PFSK-1 (cell line): Measurements from ENCODE around the gene THSD4.

Experiments used
- FOXP2 ChIP-seq: optimal IDR thresholded peaks from 2 replicates; pipeline ENCODE3; 2011; ENCODE audit warnings: borderline replicate concordance, control low read depth, inconsistent platforms; ENCODE audit not compliant: insufficient read depth; ENCODE audit errors: extremely low read length, extremely low read depth
- POLR2AphosphoS5 ChIP-seq: IDR thresholded peaks from 2 replicates; pipeline ENCODE4 v1.6.1; 2012; ENCODE audit warnings: low read depth, mild to moderate bottlenecking, control low read depth, low read length, moderate library complexity
- REST ChIP-seq, 2 experiments: IDR thresholded peaks; 2 replicates each; pipeline versions ENCODE4 v1.6.1 to v1.8.0; 2011 to 2012; ENCODE audit warnings: low read depth in 2 of 2, low read length in 2 of 2, control low read depth in 1 of 2, inconsistent platforms in 1 of 2, mild to moderate bottlenecking in 1 of 2, moderate library complexity in 1 of 2; ENCODE audit not compliant: insufficient read depth in 1 of 2
- SIN3A ChIP-seq: IDR thresholded peaks from 2 replicates; pipeline ENCODE4 v1.6.1; 2012; ENCODE audit warnings: mild to moderate bottlenecking, low read length, moderate library complexity, borderline replicate concordance; ENCODE audit not compliant: insufficient read depth
- TAF1 ChIP-seq: IDR thresholded peaks from 2 replicates; pipeline ENCODE4 v1.6.1; 2012; ENCODE audit warnings: low read length, control low read depth, borderline replicate concordance; ENCODE audit not compliant: insufficient read depth

Gene THSD4

GRCh38 chr15:71149646-71150557, 34.6 kb downstream of the THSD4 start:
- TF ChIP-seq FOXP2 (no peak), SIN3A (no peak), POLR2AphosphoS5 (no peak), REST (IDR thresholded peaks at IDR 0.05; ENCODE audit: insufficient read depth in 1 of 2, low read depth in 2 of 2, low read length in 2 of 2) (no peak), TAF1 (no peak)

GRCh38 chr15:71151081-71151480, 35.8 kb downstream of the THSD4 start:
- TF ChIP-seq POLR2AphosphoS5 (no peak), TAF1 (no peak), FOXP2 (no peak), SIN3A (no peak), REST (IDR thresholded peaks at IDR 0.05; ENCODE audit: insufficient read depth in 1 of 2, low read depth in 2 of 2, low read length in 2 of 2) (no peak)

GRCh38 chr15:71152542-71152941, 37.3 kb downstream of the THSD4 start:
- TF ChIP-seq REST (IDR thresholded peaks at IDR 0.05; ENCODE audit: insufficient read depth in 1 of 2, low read depth in 2 of 2, low read length in 2 of 2), result no peak
- no peak for TF ChIP-seq TAF1
- no peak for TF ChIP-seq SIN3A
- no peak for TF ChIP-seq POLR2AphosphoS5
- no peak for TF ChIP-seq FOXP2

GRCh38 chr15:71153823-71154524, 38.7 kb downstream of the THSD4 start:
- TF ChIP-seq FOXP2 (no peak), SIN3A (no peak), TAF1 (no peak), POLR2AphosphoS5 (no peak), REST (IDR thresholded peaks at IDR 0.05; ENCODE audit: insufficient read depth in 1 of 2, low read depth in 2 of 2, low read length in 2 of 2) (no peak)
